Psoas muscle (tissue), 8 donors: ENCODE data around the gene PCDHGA2. TPM values are rescaled to one million over a fixed set of nuclear protein-coding genes. Genes with fewer than 3 reads are reported as not detected.

ENCODE experiments used
- ATAC-seq, 4 donors: fragments of 200-7000 bp; cut with Tn5 transposase; one replicate each; pipeline ENCODE4 v1.9.1; 2020; ENCODE audit warnings: moderate library complexity in 3 of 4, mild to moderate bottlenecking in 2 of 4
- DNase-seq, 2 donors: peaks; one replicate each; pipeline ENCODE4 v3.0.0-alpha.2; 2020
- H3K27ac ChIP-seq: fragments of 200-600 bp; one replicate; pipeline ENCODE4 v1.8.0; 2022
- H3K27me3 ChIP-seq, 3 donors: fragments of 200-600 bp in 1 of 3; one replicate each; pipeline versions ENCODE4 v1.6.1 to v1.8.0; 2013 to 2022; ENCODE audit warnings: low read length in 2 of 3, mild to moderate bottlenecking in 2 of 3, moderate library complexity in 1 of 3; ENCODE audit not compliant: insufficient read depth in 3 of 3
- H3K36me3 ChIP-seq, 2 donors: fragments of 200-600 bp in 1 of 2; one replicate each; pipeline versions ENCODE4 v1.6.1 to v1.8.0; 2013 to 2022; ENCODE audit warnings: low read depth in 1 of 2, mild to moderate bottlenecking in 1 of 2, moderate library complexity in 1 of 2; ENCODE audit not compliant: insufficient read depth in 1 of 2
- H3K4me1 ChIP-seq: fragments of 200-600 bp; one replicate; pipeline ENCODE4 v1.8.0; 2022
- H3K4me3 ChIP-seq: fragments of 200-600 bp; one replicate; pipeline ENCODE4 v1.8.0; 2022; ENCODE audit warnings: mild to moderate bottlenecking
- H3K9me3 ChIP-seq: fragments of 200-600 bp; one replicate; pipeline ENCODE4 v1.8.0; 2022
- WGBS, 3 donors: extraction: QIAGEN DNeasy Blood & Tissue Kit; methylation state at CpG; one replicate each; pipeline versions ENCODE4 v1.1.6 to v1.1.7; 2013; 5-methylcytosine and 5-hydroxymethylcytosine counted together
- intact Hi-C, 2 donors: fragments of 100-400 bp; cut with DNase I; formaldehyde crosslinking; loops; one replicate each; pipeline versions ENCODE4 v1.11.0 to v1.14.2; 2022
- long read RNA-seq, 2 donors: library from polyadenylated mRNA; unstranded; transcript quantifications; one replicate each; pipeline ENCODE4 v2.0.0, GENCODE V29; 2021
- polyA plus RNA-seq, 3 donors: library from polyadenylated mRNA; stranded (reverse); fragments of 200-250 nt; gene quantifications; one replicate each; pipeline ENCODE4 v1.2.3, GENCODE V29; 2013
- total RNA-seq, 4 donors: library from RNA; stranded (reverse); fragmentation: NEBNext Ultra II Directional in 2 of 4; extraction: Animal tissue kit (Norgen Biotek cat#: 25700) in 2 of 4; gene quantifications; one replicate each; pipeline versions ENCODE4 v1.2.1 to v1.2.4, GENCODE V29; 2021 to 2023
- TF ChIP-seq, protein P1 (sequence below): fragments of 200-600 bp; IDR thresholded peaks from one replicate; pipeline ENCODE4 v1.8.0; 2022; ENCODE audit warnings: antibody characterized with exemption
- donor health status: healthy with polysubstance abuse.
- donor health status: DM: no; HTN: no; CAD: no; lungs with moderate emphysema.
- donor health status: Bipolar disorder and iron deficiency.
- donor health status: healthy.
- donor health status: DM: yes; HTN: yes; CAD: no.
- donor health status: DM: no; HTN: no; CAD: no.
- donor health status: DM: no; HTN: no; CAD: no.
- donor health status: DM: yes; HTN: yes; CAD: no.

Gene PCDHGA2
- 1 to 10 TPM; 1.2 to 1.8 (median 1.6) TPM for total RNA-seq
- 1 to 10 TPM in 1 of 3 donors, under 1 TPM in 2; 0.22 to 1.1 (median 0.25) TPM for polyA plus RNA-seq
- long read RNA-seq, donor 1, full-length matches to known transcripts: 1 of 1 reads
- long read RNA-seq, donor 1, partial matches to known transcripts: 0 of 1 reads
- long read RNA-seq, donor 1, other reads (novel, unspliced or antisense): 0 of 1 reads
- long read RNA-seq, donor 2: 0 reads

DNA sequence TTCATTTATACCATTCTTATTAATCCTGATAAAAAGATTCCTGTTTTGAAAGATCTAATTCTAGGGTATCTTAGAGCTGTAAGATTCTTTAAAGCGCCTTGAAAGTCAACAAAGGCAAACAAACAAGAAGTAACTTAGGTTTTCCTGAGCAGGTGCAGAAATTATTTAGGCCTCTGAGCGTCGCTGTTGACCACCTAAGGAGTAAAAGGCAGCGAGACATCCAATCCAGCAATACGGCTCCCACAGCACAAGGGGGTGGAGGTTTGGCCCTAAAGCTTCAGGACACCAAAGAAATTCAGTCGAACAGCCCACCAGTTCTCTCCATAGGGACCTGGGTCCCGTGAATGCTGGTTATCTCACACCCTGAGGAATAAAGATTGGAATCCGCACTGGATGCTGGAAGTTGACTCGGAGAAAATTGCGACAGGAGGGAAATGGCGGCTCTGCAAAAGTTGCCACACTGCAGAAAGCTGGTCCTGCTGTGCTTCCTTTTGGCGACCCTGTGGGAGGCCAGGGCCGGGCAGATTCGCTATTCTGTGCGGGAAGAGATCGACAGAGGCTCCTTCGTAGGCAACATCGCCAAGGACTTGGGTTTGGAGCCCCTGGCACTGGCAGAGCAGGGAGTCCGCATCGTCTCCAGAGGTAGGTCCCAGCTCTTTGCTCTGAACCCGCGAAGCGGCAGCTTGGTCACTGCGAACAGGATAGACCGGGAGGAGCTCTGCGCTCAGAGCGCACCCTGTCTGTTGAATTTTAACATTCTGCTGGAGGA is at the start of gene PCDHGA2:
TSS of gene PCDHGA2 (plus strand) at position 223 of the 769 bp plus-strand sequence.
- Histone ChIP-seq H3K4me1 (no peaks in the 10 kb centered on the region), H3K27ac (peak within 1 kb of the TSS; percentile 64), H3K36me3 (no peaks in the 10 kb centered on the region), H3K4me3 (peak within 1 kb of the TSS; percentile 60), H3K27me3 (peaks cover 0 to 33% (median 9%) of the 10 kb centered on the region in 3 donors), H3K9me3 (peaks cover 23% of the 10 kb centered on the region)
- DNase-seq (no peak), ATAC-seq (peak; percentile 77 to 82 (median 80))
- intact Hi-C loops: loop anchor here in 1 of 2 donors (5.0 kb wide), 1 partner anchor 224 kb away; no protein-coding TSS in a partner anchor
- WGBS, 3 donors: 9 to 12% (median 10%) methylated on average over 27 of the region's 27 CpGs
- TF ChIP-seq, protein P1, sequence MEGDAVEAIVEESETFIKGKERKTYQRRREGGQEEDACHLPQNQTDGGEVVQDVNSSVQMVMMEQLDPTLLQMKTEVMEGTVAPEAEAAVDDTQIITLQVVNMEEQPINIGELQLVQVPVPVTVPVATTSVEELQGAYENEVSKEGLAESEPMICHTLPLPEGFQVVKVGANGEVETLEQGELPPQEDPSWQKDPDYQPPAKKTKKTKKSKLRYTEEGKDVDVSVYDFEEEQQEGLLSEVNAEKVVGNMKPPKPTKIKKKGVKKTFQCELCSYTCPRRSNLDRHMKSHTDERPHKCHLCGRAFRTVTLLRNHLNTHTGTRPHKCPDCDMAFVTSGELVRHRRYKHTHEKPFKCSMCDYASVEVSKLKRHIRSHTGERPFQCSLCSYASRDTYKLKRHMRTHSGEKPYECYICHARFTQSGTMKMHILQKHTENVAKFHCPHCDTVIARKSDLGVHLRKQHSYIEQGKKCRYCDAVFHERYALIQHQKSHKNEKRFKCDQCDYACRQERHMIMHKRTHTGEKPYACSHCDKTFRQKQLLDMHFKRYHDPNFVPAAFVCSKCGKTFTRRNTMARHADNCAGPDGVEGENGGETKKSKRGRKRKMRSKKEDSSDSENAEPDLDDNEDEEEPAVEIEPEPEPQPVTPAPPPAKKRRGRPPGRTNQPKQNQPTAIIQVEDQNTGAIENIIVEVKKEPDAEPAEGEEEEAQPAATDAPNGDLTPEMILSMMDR: peak; percentile 39

DNA sequence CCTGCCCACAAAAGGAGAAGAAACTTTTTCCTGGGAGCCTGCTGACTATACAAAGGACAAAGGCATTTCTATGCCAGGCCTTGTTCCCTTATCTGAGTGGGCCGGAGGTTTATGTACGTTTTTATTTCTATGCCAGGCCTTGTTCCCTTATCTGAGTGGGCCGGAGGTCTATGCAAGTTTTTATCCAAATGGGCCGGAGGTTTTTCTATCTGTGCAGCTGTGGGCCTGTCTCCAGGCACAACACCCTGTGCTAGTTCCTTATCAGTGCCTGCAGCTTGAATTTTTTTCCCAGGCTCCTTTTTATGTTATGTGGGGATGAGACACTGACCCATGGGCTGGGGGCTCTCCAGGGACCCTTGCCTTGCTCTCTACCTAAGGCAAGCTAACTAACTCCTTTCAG is 40.2 kb upstream of the PCDHGA2 start:
- intact Hi-C loops: no loop called here
- WGBS, 3 donors: 77 to 96% (median 91%) methylated on average over 4 of the region's 4 CpGs
- DNase-seq (no peak), ATAC-seq (no peak)
- H3K36me3 ChIP-seq: no peaks in the 10 kb centered on the region
- H3K9me3 ChIP-seq: peaks cover 30% of the 10 kb centered on the region
- H3K27ac ChIP-seq: no peak overlapping the region
- no peaks in the 10 kb centered on the region for H3K4me1 ChIP-seq
- no peak overlapping the region for H3K4me3 ChIP-seq
- TF ChIP-seq, protein P1: no peak
- no peaks in the 10 kb centered on the region for H3K27me3 ChIP-seq

DNA sequence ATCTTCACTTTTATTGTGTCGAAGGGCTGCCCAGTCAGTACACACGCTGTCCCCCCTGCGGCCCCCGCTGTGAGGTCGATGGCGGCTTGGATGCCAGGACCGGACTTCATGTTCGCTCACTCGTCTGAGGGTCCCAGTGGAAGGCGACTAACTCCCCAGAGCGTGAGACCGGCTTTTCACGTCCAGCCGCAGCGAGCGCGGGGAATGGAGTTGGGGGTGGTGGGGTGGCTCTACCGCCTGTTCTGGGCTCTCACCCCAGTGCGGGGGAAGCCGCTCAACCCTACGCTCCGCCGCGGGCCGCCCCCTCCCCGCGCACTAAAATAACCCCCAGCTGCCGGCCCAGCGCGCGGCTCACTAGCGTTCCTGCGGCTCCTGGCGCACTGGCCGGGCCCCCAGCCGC is 34.8 kb upstream of the PCDHGA2 start, which contains the start of gene SLC25A2:
TSS of gene SLC25A2 (minus strand) at position 294 of the 400 bp plus-strand sequence. CDS start at position 110, 184 bp downstream.
- H3K4me3 ChIP-seq: no peak within 1 kb of the TSS
- intact Hi-C loops: no loop called here
- no peaks in the 10 kb centered on the region for H3K27me3 ChIP-seq
- TF ChIP-seq, protein P1: no peak
- H3K4me1 ChIP-seq: no peaks in the 10 kb centered on the region
- H3K9me3 ChIP-seq: peaks cover 54% of the 10 kb centered on the region
- no peak for DNase-seq
- no peaks in the 10 kb centered on the region for H3K36me3 ChIP-seq
- H3K27ac ChIP-seq: no peak within 1 kb of the TSS
- ATAC-seq: no peak
- WGBS, 3 donors: 31 to 37% (median 34%) methylated on average over 32 to 36 of the region's 36 CpGs

GRCh38 chr5:141306630-141307029 is 31.9 kb upstream of the PCDHGA2 start:
- ATAC-seq (no peak), DNase-seq (no peak)
- TF ChIP-seq, protein P1: no peak
- Histone ChIP-seq H3K9me3 (peaks cover 47% of the 10 kb centered on the region), H3K27ac (no peak overlapping the region), H3K27me3 (no peaks in the 10 kb centered on the region), H3K36me3 (peaks cover 0 to 4% of the 10 kb centered on the region in 2 donors), H3K4me3 (no peak overlapping the region), H3K4me1 (no peaks in the 10 kb centered on the region)
- intact Hi-C loops: no loop called here
- WGBS, 3 donors: 97 to 100% (median 98%) methylated on average over 1 of the region's 1 CpG
